HG03045 (cell line): Measurements from ENCODE around the gene RIOK2.
A peak's percentile ranks its signal among the peaks of the same experiment; 100 is the strongest.
"Not testable (repeated sequence)": the region's sequence is repeated elsewhere in the genome, so short reads cannot be mapped to it uniquely, and the experiment has no call there.

Experiments used
- ATAC-seq: cut with Tn5 transposase; IDR thresholded peaks from one replicate; pipeline ENCODE4 v1.9.1; 2021; ENCODE audit warnings: mild to moderate bottlenecking, moderate library complexity; ENCODE audit not compliant: unreplicated experiment

RIOK2 gene

DNA sequence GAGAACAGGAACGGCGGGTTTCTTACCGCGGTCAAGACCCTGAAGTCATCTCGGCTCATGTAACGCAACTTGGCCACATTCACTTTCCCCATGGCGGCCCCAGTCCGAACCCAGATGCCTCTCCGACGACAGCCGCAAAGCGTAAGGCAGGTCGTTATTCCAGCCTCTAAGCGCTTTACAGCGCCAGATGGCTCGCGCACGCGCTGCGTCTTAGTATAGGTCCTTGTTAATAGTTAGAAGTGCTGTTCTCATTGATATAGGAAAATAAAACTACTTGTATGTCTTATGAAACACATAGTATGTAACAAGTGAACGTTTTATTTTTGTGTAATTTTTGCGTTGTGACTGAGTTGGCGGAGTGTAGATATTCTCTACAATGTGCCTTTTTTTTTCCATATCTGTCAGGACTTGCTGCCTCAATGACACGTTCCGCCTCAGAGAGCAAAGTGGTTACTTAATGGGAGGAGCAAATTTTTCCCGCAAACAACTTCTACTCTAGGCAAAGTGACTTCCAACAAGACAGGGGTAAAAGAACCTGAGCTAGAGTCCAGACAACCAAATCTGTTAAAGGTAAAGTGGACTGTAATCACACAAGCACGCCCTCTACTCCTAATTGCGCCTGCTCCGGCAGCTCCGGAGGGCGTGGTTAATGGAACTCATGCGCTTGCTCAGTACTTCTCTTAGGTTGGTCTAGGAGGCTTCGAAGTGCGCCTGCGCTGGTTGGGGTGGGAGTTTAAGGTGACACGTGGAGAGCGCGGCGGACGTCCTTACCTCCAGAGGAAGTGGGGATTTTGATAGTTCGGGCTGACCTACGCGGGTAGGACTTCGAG, at the start of gene RIOK2:
Gene RIOK2, minus strand, starts transcription at position 148 of the 830 bp plus-strand sequence. Its CDS starts 56 bp downstream, at position 92.
- peak; percentile 92 for ATAC-seq

DNA sequence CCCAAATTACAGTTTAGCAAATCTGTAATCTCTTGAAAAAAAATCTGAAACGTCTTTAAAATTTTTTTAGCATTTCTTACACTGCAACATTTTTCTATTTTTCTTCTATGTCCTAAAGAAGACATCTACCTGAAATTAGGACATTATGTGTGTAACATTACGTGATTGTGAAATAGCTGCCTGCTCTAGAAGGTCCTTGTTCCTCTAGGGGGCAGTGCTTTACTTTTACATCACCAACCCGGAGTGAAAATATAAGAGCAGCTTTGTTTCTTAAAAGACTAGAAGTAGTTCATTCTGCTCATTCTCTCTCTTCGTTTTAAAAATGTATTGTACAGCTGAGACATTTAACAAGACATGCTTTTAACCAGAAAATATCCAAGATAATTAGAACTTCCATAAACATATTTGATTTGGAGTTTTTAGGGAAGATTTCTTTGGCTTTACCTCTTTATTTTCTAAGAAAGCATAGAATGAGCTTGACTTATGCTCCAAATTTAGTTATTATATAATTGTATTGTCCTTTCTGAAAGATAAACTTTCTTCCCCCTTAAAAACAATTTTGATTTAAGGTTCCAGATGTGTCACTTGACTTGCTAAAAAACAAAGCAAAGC, 48.1 kb upstream of the RIOK2 start:
- peak; percentile 69 for ATAC-seq

DNA sequence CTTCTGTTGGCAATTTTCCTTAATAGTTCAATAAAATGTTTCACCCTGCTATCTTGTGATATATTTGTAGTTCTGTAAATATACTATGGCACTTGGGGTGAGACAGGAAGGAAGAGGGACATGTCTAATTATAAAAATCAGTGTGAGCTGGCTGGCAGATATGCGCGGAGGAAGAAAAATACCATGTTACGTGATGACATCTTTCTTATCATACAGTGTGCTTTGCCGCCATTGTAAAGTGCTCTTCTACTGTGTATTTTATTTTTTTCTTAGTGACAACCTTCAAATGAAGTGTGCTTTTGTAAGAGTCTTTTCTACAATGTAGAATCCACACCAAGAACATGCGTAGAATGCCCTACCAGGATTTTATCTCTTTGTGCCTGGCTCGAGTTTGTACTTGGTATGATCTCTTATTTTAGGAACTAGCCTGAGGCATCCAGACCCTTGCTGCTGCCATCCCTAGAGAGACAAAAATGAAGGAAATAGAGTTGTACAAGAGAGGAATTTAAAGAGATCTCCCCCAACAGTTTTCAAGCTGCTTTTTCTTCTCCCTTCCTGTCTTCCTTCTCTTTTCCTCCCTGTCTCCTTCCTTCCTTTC, 46.7 kb upstream of the RIOK2 start:
- no peak for ATAC-seq

DNA sequence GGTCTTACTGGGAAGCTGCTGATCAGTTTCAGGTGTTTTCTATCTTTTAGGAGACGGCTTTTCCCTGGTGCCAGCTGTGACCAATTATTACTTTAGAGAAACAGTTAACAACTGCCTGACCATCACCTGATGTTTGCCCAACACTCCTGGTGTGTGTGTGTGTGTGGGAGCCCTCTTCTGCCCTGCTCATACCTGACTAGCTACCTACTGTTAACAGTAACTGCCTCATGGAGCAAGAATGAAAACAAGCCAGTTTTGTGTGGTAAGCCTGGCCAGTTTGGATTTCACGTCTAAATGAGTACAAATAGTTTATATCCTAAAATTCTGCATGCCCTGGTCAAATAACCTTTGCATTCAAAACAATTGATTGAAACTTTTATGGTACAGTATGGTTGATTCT, 46.1 kb upstream of the RIOK2 start:
- no peak for ATAC-seq

DNA sequence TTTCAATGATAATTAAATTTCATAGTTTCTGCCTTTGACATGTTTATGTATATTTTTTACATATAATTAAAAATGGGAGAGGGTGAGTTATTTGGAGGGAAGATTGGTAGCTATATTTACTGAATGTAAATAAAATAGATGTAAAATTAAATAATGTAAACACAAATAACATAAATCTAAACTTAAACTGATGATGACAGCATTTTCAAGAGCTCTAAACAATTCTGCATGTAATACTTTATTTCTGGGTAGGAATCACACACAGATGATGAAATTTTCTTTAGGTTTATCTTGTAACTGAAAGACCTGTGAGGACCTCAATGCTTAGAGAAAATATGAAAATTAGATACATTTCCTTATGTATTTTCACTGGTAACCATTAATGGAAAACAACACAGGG, 42.2 kb upstream of the RIOK2 start:
- no peak for ATAC-seq

DNA sequence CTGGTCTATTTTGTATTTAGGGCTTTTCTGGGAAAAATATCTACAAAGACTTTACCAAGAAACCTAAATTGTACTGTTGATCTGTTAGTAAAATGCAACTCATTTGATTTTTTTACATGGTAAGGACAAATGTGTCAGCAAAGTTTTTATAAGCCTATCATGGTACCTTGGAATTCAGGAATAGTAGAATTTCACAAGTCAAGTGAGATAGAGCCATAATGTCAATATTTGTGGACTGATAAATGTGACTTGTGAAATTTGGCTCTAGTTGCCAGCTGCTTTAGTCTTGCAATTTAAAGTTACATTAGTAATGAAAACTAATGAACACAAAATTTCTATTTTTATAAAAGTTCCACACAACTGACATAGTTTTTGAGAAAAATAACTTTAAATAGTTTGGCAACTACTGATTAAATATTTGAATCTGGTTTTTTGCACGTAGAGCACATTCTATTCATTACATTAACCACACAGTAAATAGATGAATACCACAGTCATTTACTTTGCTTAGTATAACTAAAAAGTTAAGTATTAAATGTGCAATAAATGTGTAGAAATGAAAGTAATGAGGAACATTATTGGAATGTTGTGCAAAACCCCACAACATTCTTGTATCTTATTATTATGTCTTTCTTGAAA, 41.2 kb upstream of the RIOK2 start:
- no peak for ATAC-seq

DNA sequence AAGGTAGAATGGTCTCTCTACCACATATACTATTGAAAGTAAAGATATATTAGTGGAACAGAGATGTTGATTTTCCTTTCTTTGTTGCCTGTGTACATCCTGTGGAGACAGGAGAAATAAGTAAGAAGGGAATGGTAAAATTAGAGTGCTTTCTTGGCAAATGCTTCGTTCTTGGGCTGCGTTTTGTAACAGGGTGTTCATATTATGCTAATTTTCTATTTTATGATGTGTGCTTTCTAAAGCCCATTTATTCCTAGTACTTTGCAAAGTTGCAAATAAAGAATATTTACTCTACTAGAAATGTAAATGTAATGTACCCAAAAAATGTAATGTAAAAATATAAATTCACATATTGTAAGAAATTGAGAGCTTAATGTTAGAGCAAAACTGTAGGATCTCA, 40.5 kb upstream of the RIOK2 start:
- ATAC-seq = no peak

DNA sequence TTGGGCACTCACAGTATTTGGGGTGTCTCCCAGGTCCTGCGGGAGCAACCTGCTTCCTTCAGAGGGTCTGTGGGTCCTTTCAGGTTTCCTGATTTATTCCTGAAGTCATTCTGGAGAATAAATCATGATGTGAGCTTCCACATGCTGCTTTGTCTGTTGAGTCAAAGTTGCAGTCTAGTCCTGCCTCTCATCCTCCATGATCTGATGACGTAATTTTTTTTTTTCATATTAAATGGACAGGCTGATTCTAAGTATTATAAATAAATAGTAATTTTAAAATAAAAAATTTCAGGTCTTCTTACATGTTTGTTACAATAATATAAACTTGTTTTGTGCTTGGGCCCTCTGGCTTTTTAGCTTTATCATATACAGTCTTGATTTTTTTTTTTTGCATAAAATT, 26.3 kb upstream of the RIOK2 start:
- ATAC-seq = no peak

DNA sequence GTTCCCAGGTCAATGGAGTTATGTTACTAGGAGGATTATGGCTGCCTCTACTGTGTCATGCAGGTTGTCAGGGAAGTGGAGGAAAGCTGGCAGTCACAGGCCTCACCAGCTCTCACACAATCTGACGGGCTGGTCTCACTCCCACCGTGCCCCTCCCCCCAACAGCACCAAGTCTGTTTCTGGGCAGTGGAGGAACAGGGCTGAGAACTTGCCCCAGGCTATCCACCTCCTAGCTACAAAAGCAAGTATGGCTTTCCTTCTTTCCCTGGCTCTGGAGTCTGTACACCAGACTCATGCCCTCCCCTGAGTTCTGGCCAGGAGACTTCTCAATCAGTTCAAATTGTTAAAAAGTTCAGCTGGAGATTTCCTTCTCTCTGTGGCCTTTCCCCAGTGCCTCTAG, 25.7 kb upstream of the RIOK2 start:
- no peak for ATAC-seq

DNA sequence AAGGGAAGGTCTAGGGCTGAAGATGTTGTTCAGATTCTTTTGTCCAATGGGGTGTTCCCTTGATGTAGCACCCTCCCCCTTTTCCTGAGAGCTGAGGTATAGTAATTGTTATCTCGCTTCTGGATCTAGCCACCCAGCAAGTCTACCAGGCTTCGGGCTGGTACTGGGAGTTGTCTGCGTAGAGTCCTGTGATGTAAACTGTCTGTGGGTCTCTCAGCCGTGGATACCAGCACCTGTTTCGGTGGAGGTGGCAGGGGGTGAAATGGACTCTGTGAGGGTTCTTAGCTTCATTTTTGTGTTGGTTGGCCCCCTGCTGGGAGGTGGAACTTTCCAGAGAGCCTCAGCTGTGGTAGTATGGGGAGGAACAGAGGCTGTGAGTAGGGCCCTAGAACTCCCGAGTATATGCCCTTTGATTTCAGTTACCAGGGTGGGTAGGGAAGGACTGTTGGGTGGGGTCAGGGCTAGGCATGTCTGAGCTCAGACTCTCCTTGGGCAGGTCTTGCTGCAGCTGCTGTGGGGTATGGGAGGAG, 25.2 kb upstream of the RIOK2 start:
- no peak for ATAC-seq

DNA sequence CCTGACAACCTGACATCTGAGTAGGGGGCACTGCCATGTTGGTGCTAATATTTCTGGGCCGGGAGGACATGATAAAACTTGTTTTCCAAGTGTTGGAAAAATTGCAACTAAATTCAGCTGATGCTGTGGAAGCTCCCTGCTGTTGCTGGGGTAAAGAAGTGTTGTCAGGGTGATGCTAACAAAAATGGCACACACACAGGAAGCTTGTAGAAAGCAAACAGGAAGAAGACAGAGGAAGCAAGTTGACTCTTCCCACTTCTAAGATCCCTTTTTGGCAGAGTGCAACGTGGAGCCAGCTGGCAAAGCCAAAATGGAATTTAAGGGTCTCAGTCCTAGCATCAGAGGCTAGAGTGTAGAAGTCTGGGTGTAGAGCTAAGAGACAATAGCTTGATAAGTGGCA, 11.3 kb upstream of the RIOK2 start:
- ATAC-seq = no peak

DNA sequence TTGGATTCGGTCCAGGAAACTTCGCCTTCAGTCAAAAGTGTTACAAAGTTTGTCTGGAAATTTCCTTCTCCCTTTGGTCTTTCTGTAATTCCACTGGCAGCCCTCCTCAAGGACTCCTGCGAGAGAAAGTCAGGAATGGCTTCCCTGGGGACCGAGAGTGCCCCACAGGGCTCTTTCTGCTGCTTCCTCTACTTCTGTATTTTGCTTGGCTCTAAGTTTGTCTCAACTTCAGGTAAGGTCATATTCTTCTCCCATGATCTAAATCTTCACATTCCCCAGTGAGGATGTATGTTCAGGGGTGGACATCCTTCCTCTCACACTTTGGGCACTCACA, 10.3 kb upstream of the RIOK2 start:
- ATAC-seq = no peak

DNA sequence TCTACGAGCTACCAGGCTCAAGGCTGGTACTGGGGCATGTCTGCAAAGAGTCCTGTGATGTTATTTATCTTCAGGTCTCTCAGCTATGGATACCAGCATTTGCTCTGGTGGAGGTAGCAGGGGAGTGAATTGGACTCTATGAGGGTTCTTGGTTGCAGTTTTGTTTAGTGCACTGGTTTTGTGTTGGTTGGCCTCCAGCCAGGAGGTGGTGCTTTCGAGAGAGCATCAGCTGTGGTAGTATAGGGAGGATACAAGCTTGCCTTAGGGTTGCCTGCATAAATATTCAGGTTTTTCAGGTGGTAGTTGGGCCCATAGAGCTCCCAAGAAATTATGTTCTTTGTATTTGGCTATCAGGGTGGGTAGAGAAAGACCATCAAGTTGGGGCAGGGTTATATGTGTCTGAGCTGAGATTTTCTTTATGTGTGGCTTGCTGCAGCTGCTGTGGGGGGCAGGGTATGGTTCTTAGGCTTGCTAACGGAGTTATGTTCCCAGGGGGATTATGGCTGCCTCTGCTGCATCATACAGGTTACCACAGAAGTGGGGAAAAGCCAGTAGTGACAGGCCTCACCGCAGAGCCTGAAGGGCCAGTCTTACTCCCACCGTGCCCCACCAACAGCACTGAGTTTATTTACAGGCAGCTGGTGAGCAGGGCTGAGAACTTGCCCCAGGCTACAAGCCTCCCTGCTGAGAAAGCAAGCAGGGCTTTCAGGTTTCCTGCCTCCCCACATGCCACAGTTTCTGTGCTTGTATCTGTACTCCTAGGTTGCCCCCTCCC, 9.7 kb upstream of the RIOK2 start:
- ATAC-seq = no peak

DNA sequence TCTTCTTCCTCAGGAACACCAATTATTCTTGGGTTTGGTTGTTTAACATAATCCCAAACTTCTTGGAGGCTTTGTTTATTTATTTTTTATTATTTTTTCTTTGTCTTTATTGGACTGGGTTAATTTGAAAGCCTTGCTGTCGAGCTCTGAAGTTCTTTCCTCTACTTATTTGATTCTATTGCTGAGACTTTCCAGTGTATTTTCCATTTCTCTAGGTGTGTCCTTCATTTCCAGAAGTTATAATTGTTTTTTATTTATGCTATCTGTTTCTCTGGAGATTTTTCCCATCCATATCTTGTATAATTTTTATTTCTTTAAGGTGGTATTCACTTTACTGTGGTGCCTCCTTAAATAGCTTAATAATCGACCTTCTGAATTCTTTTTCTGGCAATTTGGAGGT, 8.8 kb upstream of the RIOK2 start:
- ATAC-seq = no peak

DNA sequence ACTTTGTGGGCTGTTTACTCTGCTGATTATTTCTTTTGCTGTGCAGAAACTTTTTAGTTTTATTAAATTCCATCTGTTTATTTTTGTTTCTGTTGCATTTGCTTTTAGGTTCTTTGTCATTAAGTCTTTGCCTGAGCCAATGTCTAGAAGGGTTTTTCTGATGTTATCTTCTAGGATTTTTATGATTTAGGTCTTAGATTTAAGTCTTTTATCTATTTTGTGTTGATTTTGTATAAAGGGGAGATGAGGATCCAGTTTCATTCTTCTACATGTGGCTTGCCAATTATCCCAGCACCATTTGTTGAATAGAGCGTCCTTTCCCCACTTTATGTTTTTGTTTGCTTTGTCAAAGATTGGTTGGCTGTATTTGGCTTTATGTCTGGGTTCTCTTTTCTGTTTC, 6.5 kb upstream of the RIOK2 start:
- not testable (repeated sequence) for ATAC-seq

DNA sequence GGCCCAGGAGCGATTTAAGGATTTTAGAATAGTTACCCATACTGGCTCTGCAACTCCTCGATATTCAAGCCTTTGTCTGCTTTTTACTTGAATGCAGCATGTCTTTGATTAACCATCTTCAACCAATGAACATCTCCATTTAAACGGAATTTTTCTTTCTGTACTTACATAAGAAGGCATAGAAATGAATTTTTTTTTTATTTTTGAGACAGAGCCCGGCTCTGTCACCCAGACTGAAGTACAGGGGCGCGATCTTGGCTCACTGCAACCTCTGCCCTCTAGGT, 825 bp upstream of the RIOK2 start:
- no peak for ATAC-seq

DNA sequence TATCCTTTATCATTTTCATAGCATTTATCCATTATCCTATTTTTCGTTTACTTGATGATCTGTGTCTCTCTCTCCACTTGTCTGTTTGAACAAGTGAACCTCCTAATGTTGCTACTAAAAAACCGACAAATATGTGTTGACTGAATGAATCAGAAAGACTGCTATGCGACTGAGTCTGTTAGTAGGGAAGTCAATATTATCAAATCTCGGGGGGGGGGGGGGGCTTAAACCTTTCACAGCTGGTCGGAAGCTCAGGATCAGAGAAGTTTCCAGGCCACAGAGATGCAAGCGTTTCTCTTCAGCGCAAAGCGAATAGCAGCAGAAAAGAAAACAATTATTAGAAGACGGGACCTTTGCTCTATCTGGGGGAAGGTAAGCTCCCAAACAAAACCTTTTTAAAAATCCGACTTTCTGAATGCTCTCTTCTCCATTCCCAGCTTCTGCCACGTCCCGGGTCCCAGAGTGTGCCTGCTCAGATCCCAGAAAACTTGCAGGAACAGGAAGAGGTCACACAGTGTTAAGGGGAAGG, 412 bp downstream of the RIOK2 start:
- ATAC-seq = no peak

DNA sequence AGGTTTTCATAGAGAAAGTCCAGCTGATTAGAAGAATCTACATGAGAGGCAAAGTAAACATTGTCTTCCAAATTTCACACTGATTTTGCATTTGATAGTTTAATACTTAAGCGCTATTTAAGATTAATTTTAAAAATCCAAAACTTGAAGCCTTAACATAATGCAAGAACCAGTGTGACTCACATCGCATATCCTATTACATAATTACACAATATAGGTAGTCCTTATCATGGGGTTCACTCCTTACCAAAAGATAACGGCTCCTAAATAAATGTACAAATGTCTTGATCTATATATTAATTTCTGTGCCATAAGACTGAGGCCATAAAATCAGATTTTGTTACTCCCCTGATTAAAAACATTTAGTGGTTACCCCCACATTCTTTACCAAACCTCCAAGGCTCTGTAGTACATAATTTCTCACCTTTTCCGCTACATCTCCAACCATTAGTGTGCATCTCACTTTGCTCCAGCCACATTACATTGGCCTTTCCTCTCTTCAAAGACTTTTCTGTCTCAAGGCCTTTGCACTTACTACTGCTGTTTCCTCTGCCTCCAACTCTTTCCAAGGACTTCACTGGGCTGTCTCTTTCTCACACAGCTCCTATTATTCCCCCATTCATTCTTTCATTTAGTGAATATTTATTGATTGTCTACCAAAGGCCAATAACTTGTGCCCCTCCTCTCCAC, 1.0 kb downstream of the RIOK2 start:
- no peak for ATAC-seq

DNA sequence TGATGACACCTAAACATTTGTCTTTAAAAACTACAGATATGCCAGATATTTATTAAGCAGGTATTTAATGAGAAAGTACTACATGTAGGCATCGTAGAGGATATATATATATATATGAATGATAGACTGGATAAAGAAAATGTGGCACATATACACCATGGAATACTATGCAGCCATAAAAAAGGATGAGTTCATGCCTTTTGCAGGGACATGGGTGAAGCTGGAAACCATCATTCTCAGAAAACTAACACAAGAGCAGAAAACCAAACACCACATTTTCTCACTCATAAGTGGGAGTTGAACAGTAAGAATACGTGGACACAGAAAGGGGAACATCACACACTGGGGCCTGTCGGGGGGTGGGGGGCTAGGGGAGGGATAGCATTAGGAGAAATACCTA, 3.6 kb downstream of the RIOK2 start:
- ATAC-seq = not testable (repeated sequence)

DNA sequence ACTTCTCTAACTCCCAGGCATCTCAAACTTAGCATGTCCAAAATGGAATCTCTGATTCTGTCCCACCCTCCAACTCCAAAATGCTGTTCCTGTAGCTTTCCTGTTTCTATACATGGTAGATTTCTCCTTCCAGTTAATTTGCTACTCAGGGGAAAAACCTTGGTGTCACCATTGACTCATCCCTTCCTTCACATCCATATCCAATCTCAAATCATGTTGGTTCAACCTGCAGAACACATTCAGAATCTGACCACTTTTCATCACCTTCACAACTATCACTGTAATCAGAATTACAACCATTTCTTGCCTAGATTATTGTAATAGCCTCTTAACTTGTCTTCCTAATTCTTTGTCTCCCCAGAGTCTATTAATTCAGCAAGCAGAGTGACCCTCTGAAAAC, 10.8 kb downstream of the RIOK2 start:
- ATAC-seq = no peak
